HG02623 (cell line): Measurements from ENCODE around the gene RNGTT.
"Not testable (repeated sequence)": the region's sequence is repeated elsewhere in the genome, so short reads cannot be mapped to it uniquely, and the experiment has no call there.

Experiments
- ATAC-seq: cut with Tn5 transposase; IDR thresholded peaks from one replicate; pipeline ENCODE4 v1.9.1; 2021; ENCODE audit warnings: moderate library complexity; ENCODE audit not compliant: unreplicated experiment

Gene RNGTT

GRCh38 chr6:88972504-88973423 lies 9.3 kb upstream of the RNGTT start:
- no peak for ATAC-seq

- ATAC-seq: no peak
Observed at GRCh38 chr6:88970301-88970700, 6.9 kb upstream of the RNGTT start.

GRCh38 chr6:88969255-88969654 lies 5.8 kb upstream of the RNGTT start:
- ATAC-seq: not testable (repeated sequence)

GRCh38 chr6:88967891-88968290 lies 4.5 kb upstream of the RNGTT start:
- ATAC-seq: no peak

- no peak for ATAC-seq
Observed at GRCh38 chr6:88965691-88966090, 2.3 kb upstream of the RNGTT start.

GRCh38 chr6:88964509-88964908 lies 1.1 kb upstream of the RNGTT start:
- no peak for ATAC-seq

- ATAC-seq: no peak
Observed at GRCh38 chr6:88958842-88959241, 4.6 kb downstream of the RNGTT start.

- ATAC-seq: no peak
Observed at GRCh38 chr6:88953550-88954386, 9.7 kb downstream of the RNGTT start.

GRCh38 chr6:88952065-88952704 lies 11.2 kb downstream of the RNGTT start:
- no peak for ATAC-seq

- ATAC-seq: no peak
Observed at GRCh38 chr6:88945415-88946008, 17.9 kb downstream of the RNGTT start.

- ATAC-seq: no peak
Observed at GRCh38 chr6:88933521-88933920, 29.9 kb downstream of the RNGTT start.

GRCh38 chr6:88932019-88932418 lies 31.4 kb downstream of the RNGTT start:
- not testable (repeated sequence) for ATAC-seq

GRCh38 chr6:88922775-88923548 lies 40.5 kb downstream of the RNGTT start:
- ATAC-seq: no peak

GRCh38 chr6:88921734-88922133 lies 41.7 kb downstream of the RNGTT start:
- ATAC-seq: no peak

- ATAC-seq: no peak
Observed at GRCh38 chr6:88920774-88921733, 42.4 kb downstream of the RNGTT start.

- no peak for ATAC-seq
Observed at GRCh38 chr6:88920088-88920487, 43.3 kb downstream of the RNGTT start.

- ATAC-seq: no peak
Observed at GRCh38 chr6:88919032-88919431, 44.4 kb downstream of the RNGTT start.

- no peak for ATAC-seq
Observed at GRCh38 chr6:88916615-88917208, 46.7 kb downstream of the RNGTT start.
